Upper lobe of right lung (tissue), 1 donor: ENCODE results near the gene LONRF3. TPM values are rescaled to one million over a fixed set of nuclear protein-coding genes. Genes with fewer than 3 reads are reported as not detected.

Experiments
- ATAC-seq: fragments of 200-7000 bp; cut with Tn5 transposase; one replicate; pipeline ENCODE4 v1.9.1; 2020; ENCODE audit warnings: mild to moderate bottlenecking, moderate library complexity
- DNase-seq: peaks from one replicate; pipeline ENCODE4 v3.0.0-alpha.2; 2020
- H3K27ac ChIP-seq: fragments of 200-600 bp; one replicate; pipeline ENCODE4 v1.8.0; 2022
- H3K27me3 ChIP-seq: fragments of 200-600 bp; one replicate; pipeline ENCODE4 v1.8.0; 2022; ENCODE audit warnings: mild to moderate bottlenecking
- H3K36me3 ChIP-seq: fragments of 200-600 bp; one replicate; pipeline ENCODE4 v1.8.0; 2022
- H3K4me1 ChIP-seq: fragments of 200-600 bp; one replicate; pipeline ENCODE4 v1.8.0; 2022
- H3K4me3 ChIP-seq: fragments of 200-600 bp; one replicate; pipeline ENCODE4 v1.8.0; 2022; ENCODE audit warnings: mild to moderate bottlenecking
- H3K9me3 ChIP-seq: fragments of 200-600 bp; one replicate; pipeline ENCODE4 v1.8.0; 2022
- intact Hi-C: fragments of 100-400 bp; cut with DNase I; formaldehyde crosslinking; loops from one replicate; pipeline ENCODE4 v1.11.0; 2022
- total RNA-seq: library from RNA; stranded (reverse); fragmentation: NEBNext Ultra II Directional; extraction: Animal tissue kit (Norgen Biotek cat#: 25700); gene quantifications from one replicate; pipeline ENCODE4 v1.2.1, GENCODE V29; 2021
- TF ChIP-seq, protein P1 (sequence below): fragments of 200-600 bp; IDR thresholded peaks from one replicate; pipeline ENCODE4 v1.8.0; 2022; ENCODE audit warnings: antibody characterized with exemption
- donor health status: DM: no; HTN: yes; CAD: no; lungs with severe emphysema.

The LONRF3 gene
- total RNA-seq, 1 donor from 2014 or later: 24.4 TPM

DNA sequence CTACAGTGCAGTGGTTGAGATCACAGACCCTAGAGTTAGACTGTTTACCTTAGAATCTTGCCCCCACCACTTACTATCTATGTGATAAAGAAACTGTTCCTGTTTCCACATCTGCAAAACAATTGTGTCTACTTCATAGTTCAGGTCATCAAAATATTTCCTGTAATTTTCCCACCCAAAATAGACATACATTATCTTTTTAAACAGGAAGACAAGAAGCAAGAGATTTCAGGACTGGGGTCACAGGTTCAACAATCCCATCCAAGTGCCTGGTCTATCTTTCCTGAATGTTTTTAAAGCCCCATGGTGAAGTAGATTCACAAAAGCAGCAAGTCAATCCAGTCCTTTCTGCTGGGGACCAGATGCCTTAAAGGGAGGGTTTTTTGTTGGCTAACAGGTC is 56.6 kb downstream of the LONRF3 start:
- Histone ChIP-seq H3K9me3 (no peaks in the 10 kb centered on the region), H3K27me3 (no peaks in the 10 kb centered on the region), H3K4me1 (no peaks in the 10 kb centered on the region), H3K27ac (no peak overlapping the region), H3K36me3 (no peaks in the 10 kb centered on the region), H3K4me3 (no peak overlapping the region)
- intact Hi-C loops: no loop called here
- ATAC-seq (no peak), DNase-seq (no peak)
- TF ChIP-seq, protein P1, sequence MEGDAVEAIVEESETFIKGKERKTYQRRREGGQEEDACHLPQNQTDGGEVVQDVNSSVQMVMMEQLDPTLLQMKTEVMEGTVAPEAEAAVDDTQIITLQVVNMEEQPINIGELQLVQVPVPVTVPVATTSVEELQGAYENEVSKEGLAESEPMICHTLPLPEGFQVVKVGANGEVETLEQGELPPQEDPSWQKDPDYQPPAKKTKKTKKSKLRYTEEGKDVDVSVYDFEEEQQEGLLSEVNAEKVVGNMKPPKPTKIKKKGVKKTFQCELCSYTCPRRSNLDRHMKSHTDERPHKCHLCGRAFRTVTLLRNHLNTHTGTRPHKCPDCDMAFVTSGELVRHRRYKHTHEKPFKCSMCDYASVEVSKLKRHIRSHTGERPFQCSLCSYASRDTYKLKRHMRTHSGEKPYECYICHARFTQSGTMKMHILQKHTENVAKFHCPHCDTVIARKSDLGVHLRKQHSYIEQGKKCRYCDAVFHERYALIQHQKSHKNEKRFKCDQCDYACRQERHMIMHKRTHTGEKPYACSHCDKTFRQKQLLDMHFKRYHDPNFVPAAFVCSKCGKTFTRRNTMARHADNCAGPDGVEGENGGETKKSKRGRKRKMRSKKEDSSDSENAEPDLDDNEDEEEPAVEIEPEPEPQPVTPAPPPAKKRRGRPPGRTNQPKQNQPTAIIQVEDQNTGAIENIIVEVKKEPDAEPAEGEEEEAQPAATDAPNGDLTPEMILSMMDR: no peak

DNA sequence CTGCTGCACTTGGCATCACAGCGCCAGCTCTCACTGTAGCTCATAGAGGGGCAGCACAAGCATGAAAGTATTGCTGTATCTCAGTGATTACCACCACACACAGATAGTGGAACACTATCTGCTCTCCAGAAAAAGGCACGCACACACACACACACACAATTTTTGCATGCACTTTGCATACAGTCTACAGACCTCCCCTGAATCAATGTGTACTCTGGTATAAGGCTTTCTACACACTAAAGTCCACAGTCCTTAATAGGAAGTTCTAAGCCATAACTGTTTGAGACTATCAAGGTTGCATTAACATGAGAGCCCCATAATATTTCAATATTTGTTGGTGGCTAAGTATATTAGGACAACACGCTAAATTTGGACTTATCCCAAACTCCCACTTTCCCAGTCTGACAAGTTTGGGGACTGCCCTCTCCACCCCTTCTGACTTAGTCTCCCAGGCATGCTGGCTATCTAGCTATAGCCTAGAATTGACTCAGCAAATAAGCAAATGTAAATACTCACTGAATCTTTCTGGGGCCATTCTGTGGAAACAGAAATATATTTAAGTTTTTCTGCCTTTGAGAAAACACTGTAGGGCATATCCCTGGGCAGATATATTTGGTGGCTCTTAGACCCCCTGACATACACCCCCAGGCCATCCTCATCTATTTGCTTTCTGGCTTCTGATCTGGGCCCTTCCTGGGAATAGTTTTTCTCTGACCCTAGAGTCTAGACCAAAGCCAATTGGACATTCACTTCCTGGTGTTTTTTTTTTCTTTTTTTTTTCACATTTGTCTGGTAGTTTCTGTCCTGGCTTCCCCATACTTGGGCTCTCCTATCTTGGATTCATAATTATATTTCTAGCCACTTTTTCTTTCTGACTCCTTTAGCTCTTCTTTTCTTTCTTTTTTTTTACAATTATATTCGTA is 62.0 kb downstream of the LONRF3 start:
- ATAC-seq (no peak), DNase-seq (no peak)
- H3K4me3 ChIP-seq: no peak overlapping the region
- no peaks in the 10 kb centered on the region for H3K4me1 ChIP-seq
- TF ChIP-seq, protein P1: no peak
- H3K36me3 ChIP-seq: no peaks in the 10 kb centered on the region
- no peak overlapping the region for H3K27ac ChIP-seq
- no peaks in the 10 kb centered on the region for H3K9me3 ChIP-seq
- no peaks in the 10 kb centered on the region for H3K27me3 ChIP-seq
- intact Hi-C loops: no loop called here

DNA sequence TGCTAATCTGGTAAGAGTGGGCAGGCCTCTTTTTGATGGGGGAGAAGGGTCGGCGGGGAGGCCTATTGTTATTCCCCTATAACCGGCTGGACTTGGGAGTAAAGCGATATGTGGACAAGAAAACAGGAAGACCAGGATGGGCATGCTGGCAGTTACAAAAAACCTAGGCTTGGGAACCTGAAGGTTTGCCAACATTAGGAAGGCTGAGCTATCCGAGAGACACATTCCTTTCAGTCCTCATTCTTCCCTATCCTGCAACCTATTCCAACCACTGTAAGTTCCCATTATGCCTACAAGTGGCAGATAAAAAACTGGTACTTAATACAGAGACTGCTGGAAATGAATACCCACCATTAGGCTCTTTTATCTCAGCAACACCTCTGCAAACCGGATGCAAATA is 66.0 kb downstream of the LONRF3 start:
- Histone ChIP-seq H3K9me3 (no peaks in the 10 kb centered on the region), H3K27me3 (no peaks in the 10 kb centered on the region), H3K4me3 (no peak overlapping the region), H3K36me3 (no peaks in the 10 kb centered on the region), H3K4me1 (no peaks in the 10 kb centered on the region), H3K27ac (no peak overlapping the region)
- intact Hi-C loops: no loop called here
- no peak for DNase-seq
- TF ChIP-seq, protein P1: no peak
- no peak for ATAC-seq

DNA sequence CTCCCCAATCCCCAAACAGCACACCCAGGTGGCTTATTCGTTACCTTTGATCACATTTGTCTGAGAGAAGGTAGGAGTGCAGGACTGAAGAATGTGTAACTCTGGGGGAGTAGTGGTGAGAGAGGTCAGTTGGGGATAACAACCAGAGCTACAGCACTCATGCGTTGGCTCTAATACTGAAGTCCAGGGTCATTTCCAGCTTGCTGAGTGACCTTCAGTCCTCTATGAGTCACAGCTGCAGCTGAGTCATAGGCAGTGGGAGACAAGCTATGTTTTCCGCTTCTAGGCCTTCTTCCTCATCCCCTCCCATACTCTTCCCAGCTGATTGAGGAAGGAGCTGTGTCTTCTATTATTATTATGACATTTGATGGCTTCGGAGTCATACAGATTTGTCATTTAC is 66.8 kb downstream of the LONRF3 start:
- Histone ChIP-seq H3K4me1 (no peaks in the 10 kb centered on the region), H3K27me3 (no peaks in the 10 kb centered on the region), H3K36me3 (no peaks in the 10 kb centered on the region), H3K9me3 (no peaks in the 10 kb centered on the region), H3K4me3 (no peak overlapping the region), H3K27ac (peak overlapping the region; percentile 51)
- ATAC-seq: peak; percentile 93
- DNase-seq: no peak
- intact Hi-C loops: no loop called here
- TF ChIP-seq, protein P1: no peak

DNA sequence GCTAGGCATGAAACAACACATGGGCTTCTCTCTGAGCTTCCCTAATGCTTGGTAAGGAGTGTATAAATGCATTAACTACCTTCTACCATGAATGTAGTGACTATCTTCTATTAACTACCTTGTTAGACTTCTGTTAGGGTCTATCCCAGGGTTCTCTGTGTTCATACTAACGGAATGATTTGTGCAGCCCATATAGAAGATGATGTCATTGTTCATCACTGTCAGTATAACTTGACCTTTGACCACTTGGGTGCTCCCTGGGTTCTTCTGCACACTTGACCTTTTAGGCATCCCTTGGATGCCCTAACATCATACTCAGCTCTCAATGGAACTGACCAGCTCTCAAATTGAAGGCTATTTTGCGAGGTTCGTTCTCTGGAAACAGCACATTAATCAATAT is 67.6 kb downstream of the LONRF3 start:
- no peak for DNase-seq
- TF ChIP-seq, protein P1: no peak
- H3K27ac ChIP-seq: no peak overlapping the region
- no peaks in the 10 kb centered on the region for H3K36me3 ChIP-seq
- H3K4me3 ChIP-seq: no peak overlapping the region
- no peaks in the 10 kb centered on the region for H3K4me1 ChIP-seq
- no peaks in the 10 kb centered on the region for H3K27me3 ChIP-seq
- intact Hi-C loops: no loop called here
- no peak for ATAC-seq
- no peaks in the 10 kb centered on the region for H3K9me3 ChIP-seq
